HG02943 (cell line): ENCODE data around the gene CDR2L.
"Not testable (repeated sequence)": the region's sequence is repeated elsewhere in the genome, so short reads cannot be mapped to it uniquely, and the experiment has no call there.

Experiments used
- ATAC-seq: cut with Tn5 transposase; IDR thresholded peaks from one replicate; pipeline ENCODE4 v1.9.1; 2021; ENCODE audit warnings: mild to moderate bottlenecking, low read depth, moderate library complexity; ENCODE audit not compliant: unreplicated experiment

CDR2L gene

GRCh38 chr17:75034236-75034908, 46.9 kb downstream of the CDR2L start:
- ATAC-seq = peak; percentile 50

- no peak for ATAC-seq
Observed at GRCh38 chr17:75036643-75037268, 49.3 kb downstream of the CDR2L start.

GRCh38 chr17:75039238-75039637, 51.8 kb downstream of the CDR2L start:
- ATAC-seq = no peak

GRCh38 chr17:75041656-75042280, 54.3 kb downstream of the CDR2L start:
- ATAC-seq = no peak

- ATAC-seq = not testable (repeated sequence)
Observed at GRCh38 chr17:75043789-75044188, 56.4 kb downstream of the CDR2L start.

- no peak for ATAC-seq
Observed at GRCh38 chr17:75044716-75045115, 57.3 kb downstream of the CDR2L start.

GRCh38 chr17:75045946-75046406, 58.5 kb downstream of the CDR2L start:
- not testable (repeated sequence) for ATAC-seq

GRCh38 chr17:75046407-75047289, 59.2 kb downstream of the CDR2L start, which contains the start of the genes ATP5PD and KCTD2:
Gene ATP5PD, minus strand, starts transcription at chr17:75046969. Its CDS starts 4,319 bp downstream, at chr17:75042650.
Gene KCTD2, plus strand, starts transcription at chr17:75047225. Its CDS starts 26 bp downstream, at chr17:75047251.
- peak; percentile 93 for ATAC-seq

- peak; percentile 18 for ATAC-seq
Observed at GRCh38 chr17:75047398-75048098, 60.1 kb downstream of the CDR2L start.

- no peak for ATAC-seq
Observed at GRCh38 chr17:75048249-75048878, 60.9 kb downstream of the CDR2L start.

GRCh38 chr17:75049057-75049456, 61.6 kb downstream of the CDR2L start:
- ATAC-seq = no peak

GRCh38 chr17:75049706-75050105, 62.3 kb downstream of the CDR2L start:
- no peak for ATAC-seq

GRCh38 chr17:75051941-75052340, 64.5 kb downstream of the CDR2L start:
- ATAC-seq = no peak
